HG03064 (cell line): ENCODE data around the gene EPB41L4B.
"Not testable (repeated sequence)": the region's sequence is repeated elsewhere in the genome, so short reads cannot be mapped to it uniquely, and the experiment has no call there.

Source experiments
- ATAC-seq: cut with Tn5 transposase; IDR thresholded peaks from one replicate; pipeline ENCODE4 v1.9.1; 2021; ENCODE audit warnings: low read depth; ENCODE audit not compliant: unreplicated experiment

The EPB41L4B gene

GRCh38 chr9:109129470-109130197, 191.2 kb downstream of the EPB41L4B start:
- no peak for ATAC-seq

- not testable (repeated sequence) for ATAC-seq
Measured at GRCh38 chr9:109126671-109127070, 194.2 kb downstream of the EPB41L4B start.

GRCh38 chr9:109124121-109124520, 196.7 kb downstream of the EPB41L4B start:
- no peak for ATAC-seq

GRCh38 chr9:109122726-109123621, 197.9 kb downstream of the EPB41L4B start:
- ATAC-seq: peak; percentile 29
